Esophagus (tissue), 2 donors: ENCODE data around the gene UBE2L5. TPM values are rescaled to one million over a fixed set of nuclear protein-coding genes. Genes with fewer than 3 reads are reported as not detected.

ENCODE experiments used
- polyA plus RNA-seq, 2 donors: library from polyadenylated mRNA; stranded (reverse); fragments of 200-250 nt; gene quantifications; one replicate each; pipeline ENCODE4 v1.2.3, GENCODE V29; 2013
- donor health status: healthy with polysubstance abuse.
- donor health status: Bipolar disorder and iron deficiency.

The UBE2L5 gene
- polyA plus RNA-seq, 2 donors = 0.06 to 0.45 TPM

Other genes starting within 250 kb of the UBE2L5 start
- 1 to 10 TPM in 1 of 2 donors, under 1 TPM in 1; 0.92 to 1.3 TPM for gene KATNAL1, start 114.9 kb upstream of the UBE2L5 start, polyA plus RNA-seq
- 100 to 1,000 TPM; 293 to 393 TPM for gene HMGB1, start 43.4 kb downstream of the UBE2L5 start, polyA plus RNA-seq
- gene USPL1, start 195.4 kb downstream of the UBE2L5 start, polyA plus RNA-seq = 1 to 10 TPM; 4.4 to 6.7 TPM